Measurements from ENCODE around the gene FCER1A.

Gene FCER1A

DNA sequence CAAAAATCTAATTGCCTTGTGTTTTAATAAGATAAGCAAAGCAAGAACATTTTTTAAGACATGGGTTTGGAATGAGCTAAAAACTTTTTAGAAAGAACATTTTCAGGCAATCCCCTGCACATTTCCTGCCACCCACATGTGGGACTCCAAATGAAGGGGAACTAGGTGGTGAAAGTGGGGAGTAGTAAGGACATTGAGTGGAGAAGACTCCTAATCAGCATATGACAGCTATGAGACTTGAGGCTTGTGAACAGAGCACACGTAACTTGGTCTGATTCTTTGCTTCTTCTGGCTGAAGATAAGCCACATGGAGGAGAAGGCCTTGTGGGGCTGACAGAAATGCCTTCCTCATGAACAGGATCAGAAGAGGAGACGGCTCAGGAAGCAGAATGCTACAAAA is 50.3 kb downstream of the FCER1A start:
- no peak for ATAC-seq
- no peak for DNase-seq
